Stimulated activated naive CD8-positive, alpha-beta T cell treated with anti-CD3 and anti-CD28 coated beads, Interleukin-15, Interleukin-2, amounts not matched to agents 100 U/mL and 50 U/mL, for 24 hours (primary cell): ENCODE data around the gene PRPS1.
"Not testable (repeated sequence)": the region's sequence is repeated elsewhere in the genome, so short reads cannot be mapped to it uniquely, and the experiment has no call there.

ENCODE experiments used
- ATAC-seq: fragments of 150-1000 bp; cut with Tn5 transposase; one replicate; pipeline ENCODE4 v1.10.0; 2021
- DNase-seq: peaks from one replicate; pipeline ENCODE4 v3.0.0; 2021

The PRPS1 gene

GRCh38 chrX:107675365-107675654, 47.0 kb downstream of the PRPS1 start:
- no peak for DNase-seq

DNA sequence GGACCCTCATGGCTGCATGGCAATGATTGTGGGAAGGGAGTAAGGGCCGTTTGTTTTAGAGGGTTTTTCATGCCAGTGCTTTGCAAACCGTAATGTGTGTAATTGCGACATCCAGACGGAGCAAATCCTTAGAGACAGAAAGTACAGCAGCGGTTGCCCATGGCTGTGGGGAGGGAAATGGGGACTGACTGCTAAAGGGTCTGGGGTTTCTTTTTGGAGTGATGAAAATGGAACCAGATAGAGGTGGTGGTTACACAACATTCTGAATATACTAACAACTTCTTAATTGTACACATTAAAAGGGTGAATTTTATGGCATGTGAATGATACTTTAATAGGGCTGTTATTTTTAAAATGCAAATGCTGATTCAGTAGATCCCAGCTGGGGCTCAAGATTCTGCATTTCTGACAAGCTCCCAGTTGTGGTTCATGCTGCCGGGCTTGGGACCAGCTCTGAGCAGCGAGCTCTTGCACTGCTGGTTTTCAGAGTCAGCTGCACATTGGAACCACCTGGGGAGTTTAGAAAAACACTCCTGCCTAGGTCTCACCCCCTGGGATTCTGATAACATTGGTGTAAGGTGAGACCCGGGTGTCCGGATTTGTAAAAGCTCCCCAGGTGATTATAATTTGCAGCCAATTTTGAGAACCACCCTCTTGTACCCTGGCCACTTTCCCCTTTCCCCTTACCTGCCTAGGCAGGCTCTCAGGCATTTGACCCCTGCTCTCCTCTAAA, 47.7 kb downstream of the PRPS1 start:
- ATAC-seq (no peak), DNase-seq (peak; percentile 9)

More at GRCh38 chrX:107675365-107675654, 47.0 kb downstream of the PRPS1 start:
- ATAC-seq = no peak

DNA sequence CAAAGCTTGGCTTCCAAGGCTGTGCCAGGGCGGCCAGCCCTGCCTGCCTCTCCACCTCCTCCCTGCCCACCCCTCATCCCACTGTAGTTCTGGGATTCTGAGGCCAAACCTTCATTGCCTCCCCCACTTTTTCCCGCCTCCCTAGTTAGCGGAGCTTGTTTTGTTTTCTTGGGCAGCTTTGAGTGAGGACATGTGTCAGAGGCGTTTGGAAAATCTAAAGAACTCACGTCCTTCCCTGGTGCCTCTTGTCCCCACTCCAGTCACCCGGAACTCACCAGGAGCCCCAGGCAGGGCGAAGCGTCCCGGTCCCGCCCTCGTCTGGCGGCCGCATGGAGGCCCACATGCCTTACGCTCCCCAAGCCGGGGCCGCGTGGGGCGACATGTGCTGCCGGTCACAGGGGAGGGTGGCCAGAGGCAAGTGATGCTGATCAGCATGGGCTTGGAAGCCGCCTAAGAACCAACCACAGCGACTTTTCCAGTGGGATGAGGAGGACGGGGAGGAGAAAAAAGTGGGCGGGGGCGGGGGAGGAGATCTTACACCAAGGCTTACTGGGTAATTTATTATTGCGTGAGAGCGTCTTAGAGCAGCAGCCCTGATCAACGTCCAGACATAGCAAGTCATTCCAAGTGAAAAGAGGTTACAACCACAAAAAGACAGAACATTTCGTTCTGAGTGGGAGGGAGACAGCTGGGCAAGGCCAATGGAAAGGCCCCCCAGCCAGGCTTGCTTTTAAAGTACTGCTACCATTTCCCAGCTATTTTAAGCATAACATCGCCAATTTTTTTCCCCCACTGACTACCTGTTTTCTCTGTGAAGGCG, 48.5 kb downstream of the PRPS1 start:
- ATAC-seq = peak; percentile 20
- DNase-seq = peak; percentile 65

GRCh38 chrX:107677501-107677901, 49.2 kb downstream of the PRPS1 start:
- DNase-seq (no peak), ATAC-seq (no peak)

- DNase-seq (no peak), ATAC-seq (no peak)
Measured at GRCh38 chrX:107677909-107678308, 49.6 kb downstream of the PRPS1 start.

- DNase-seq (peak; percentile 67), ATAC-seq (no peak)
Measured at GRCh38 chrX:107678957-107679740, 50.8 kb downstream of the PRPS1 start.

DNA sequence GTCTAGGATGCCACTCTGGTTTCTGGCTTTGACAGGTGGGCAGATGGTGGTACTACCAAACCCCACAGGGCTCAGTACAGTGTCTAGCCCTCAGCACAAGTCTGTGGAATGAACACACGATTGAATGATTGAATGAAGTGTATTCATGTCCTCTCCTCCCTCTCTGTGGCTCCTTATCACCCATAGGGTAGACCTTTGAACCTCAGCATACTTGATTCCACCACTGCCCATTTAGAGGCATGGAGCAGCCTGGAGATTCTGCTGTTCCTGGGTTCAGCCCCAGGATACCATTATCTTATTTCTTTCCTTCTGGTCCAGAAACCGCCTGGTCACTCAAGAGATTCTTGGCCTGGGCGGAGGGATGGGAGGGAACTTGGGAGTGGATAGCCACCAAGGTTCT, 53.9 kb downstream of the PRPS1 start:
- DNase-seq (no peak), ATAC-seq (no peak)

DNA sequence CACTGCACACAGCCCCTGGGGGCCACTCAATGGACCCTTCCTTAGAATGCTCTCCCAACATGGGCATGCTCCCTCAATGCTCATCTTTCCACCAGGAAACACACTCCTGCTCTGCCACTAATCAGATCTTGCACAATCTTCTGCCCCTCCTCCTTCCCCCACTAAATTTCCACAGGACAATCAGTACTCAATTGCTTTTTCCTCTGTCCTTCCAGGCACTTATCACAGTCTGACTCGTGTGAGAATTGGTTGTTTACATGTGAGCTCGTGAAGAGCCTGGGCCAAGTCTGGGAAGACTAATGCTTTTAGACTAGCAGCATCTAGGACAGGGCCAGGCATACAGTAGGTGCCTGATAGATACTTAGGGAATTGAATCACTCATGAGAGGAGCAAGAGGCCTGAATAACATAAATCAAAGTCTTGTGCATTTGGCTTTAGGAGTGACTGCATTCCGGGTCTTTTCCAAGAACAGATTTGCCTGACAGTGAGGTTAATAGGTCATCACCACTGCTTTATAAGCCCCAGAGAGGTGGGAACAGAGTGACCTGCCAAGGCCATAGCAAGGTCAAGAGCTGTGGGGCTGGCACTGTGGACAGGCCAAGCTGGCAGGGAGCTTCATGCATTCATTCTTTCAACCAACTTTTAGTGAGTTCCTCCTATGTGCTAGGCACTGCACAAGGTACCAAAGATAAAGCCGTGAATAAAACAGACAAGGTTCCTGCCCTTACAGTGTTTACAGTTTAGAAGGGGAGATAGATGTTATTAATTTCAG, 55.0 kb downstream of the PRPS1 start:
- DNase-seq = no peak
- ATAC-seq = no peak

DNA sequence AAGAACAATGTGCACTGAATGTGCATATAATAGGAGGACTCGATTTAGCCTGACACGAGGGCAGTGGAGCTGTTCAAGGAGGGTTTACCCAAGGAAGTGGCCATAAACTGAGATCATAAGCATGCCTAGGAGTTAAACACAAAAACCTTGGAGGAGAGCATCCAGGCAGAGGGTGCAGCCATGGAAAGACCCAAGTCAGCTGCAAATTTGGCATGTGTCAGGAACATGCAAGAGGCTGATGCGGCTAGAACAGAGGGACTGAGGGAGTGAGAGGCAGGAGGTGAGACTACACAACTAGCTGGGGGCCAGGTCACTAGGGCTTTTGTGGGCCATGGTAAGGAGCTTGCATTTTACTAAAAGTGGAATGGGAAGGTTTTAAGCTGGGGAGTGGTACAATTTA, 55.6 kb downstream of the PRPS1 start:
- DNase-seq (no peak), ATAC-seq (no peak)

DNA sequence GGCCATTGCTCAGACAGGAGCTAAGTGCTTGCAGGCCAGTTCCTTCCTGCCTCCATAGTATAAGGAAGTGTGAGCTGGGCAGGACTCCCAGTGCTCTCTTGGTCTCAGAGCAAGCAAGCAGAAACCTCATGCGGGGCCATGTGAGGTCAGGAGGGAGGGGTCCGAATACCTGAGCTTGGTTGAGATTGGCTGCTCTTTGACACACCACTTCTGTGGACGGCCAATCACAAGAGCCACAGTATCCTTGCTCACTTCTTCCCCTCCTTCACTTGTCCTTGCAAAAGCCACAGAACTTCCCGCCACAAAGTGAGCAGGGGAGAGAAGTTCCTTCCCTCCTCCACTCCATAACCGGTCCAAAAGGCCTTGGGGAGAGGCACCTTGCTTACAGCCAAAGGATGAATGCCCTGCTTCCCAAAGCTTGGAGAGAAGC, 56.7 kb downstream of the PRPS1 start:
- peak; percentile 27 for DNase-seq
- ATAC-seq = no peak

DNA sequence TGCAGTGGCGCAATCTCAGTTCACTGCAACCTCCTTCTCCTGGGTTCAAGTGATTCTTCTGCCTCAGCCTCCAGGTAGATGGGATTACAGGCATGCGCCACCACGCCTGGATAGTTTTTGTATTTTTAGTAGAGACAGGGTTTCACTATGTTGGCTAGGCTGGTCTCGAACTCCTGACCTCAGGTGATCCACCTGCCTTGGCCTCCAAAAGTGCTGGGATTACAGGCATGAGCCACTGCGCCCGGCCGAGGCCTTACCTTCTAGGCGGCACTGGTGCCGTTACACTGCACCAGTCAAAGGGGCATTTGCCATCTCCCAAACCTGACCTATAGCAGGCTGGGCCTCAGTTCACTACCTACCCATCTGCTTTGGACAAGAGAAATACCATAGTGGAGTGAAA, 57.3 kb downstream of the PRPS1 start:
- DNase-seq, ATAC-seq: not testable (repeated sequence)

DNA sequence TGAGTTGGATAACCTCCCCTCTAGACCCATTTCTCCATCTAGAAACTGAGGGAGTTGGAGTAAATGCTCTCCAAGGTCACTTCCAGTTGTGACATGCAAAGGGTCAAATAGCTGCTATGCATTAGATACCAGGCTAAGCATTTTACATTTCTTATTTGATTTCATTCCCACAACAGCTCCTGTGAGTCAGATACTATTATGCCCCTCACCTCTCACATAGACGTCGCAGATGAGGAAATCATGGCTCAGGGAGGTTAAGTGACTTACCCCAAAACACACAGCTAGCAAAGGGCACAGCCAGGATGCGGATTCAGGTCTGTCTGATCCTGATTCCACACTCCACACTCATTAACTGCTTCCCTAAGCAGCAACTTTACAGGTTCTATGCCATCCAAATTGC, 57.7 kb downstream of the PRPS1 start:
- DNase-seq (no peak), ATAC-seq (no peak)

GRCh38 chrX:107686792-107687191, 58.5 kb downstream of the PRPS1 start:
- ATAC-seq (no peak), DNase-seq (no peak)

GRCh38 chrX:107687445-107687844, 59.1 kb downstream of the PRPS1 start:
- no peak for DNase-seq
- no peak for ATAC-seq

- DNase-seq (no peak), ATAC-seq (no peak)
Measured at GRCh38 chrX:107691024-107691448, 62.7 kb downstream of the PRPS1 start.

- ATAC-seq = no peak
- DNase-seq = no peak
Measured at GRCh38 chrX:107699616-107700015, 71.3 kb downstream of the PRPS1 start.

- DNase-seq (no peak), ATAC-seq (no peak)
Measured at GRCh38 chrX:107700317-107700774, 72.0 kb downstream of the PRPS1 start.
